Stimulated activated CD8-positive, alpha-beta memory T cell treated with anti-CD3 and anti-CD28 coated beads, Interleukin-12 subunit alpha, Interleukin-12 subunit beta, amount 100 ng/mL, for 24 hours (primary cell): ENCODE data around the gene KYAT1.

Source experiments
- DNase-seq: peaks from one replicate; pipeline ENCODE4 v3.0.0-alpha.2; 2020; ENCODE audit errors: extremely low read depth

KYAT1 gene

GRCh38 chr9:128908372-128908771, 26.6 kb upstream of the KYAT1 start:
- DNase-seq: no peak

- no peak for DNase-seq
Observed at GRCh38 chr9:128906741-128907140, 25.0 kb upstream of the KYAT1 start.

GRCh38 chr9:128905964-128906363, 24.2 kb upstream of the KYAT1 start:
- DNase-seq: no peak

DNA sequence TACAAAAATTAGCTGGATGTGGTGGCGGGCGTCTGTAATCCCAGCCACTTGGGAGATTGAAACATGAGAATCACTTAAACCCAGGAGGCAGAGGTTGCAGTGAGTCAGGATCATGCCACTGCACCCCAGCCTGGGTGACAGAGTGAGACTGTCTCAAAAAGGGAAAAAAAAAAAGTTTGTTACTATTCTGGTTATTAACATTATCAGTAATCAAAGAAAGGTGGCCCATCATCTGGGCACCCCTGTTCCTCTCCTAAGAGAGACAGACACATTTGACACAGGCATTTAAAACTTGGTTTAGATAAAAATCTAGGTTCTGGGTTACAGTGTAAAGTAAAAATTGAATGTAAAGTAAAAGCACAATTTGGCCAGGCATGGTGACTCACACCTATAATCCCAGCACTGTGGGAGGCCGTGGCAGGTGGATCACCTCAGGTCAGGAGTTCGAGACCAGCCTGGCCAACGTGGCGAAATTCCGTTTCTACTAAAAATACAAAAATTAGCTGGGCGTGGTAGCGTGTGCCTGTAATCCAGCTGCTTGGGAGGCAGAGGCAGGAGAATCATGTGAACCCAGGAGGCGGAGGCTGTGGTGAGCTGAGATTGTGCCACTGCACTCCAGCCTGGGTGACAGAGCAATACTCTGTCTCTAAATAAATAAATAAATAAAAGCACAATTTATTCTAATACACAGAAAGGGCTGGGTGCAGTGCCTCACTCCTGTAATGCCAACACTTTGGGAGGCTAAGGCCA, 22.3 kb upstream of the KYAT1 start:
- no peak for DNase-seq

DNA sequence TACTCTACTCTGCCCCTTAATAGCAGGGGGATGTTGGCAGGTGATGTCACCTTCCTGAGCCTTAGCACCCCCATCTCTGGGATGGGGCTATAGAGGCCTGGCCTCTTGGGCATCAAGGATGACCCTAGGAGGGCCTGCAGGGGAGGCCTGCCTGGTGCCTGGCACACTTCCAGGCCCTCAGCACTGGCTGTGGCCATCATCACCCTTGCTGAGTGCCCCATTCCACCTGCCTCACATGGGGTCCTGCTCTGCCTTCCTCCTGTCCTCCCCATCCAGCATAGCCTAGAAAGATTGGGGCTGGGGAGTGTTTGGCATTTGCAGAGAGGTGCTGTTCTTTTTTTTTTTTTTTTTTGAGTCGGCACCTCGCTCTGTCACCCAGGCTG, 21.3 kb upstream of the KYAT1 start:
- no peak for DNase-seq

GRCh38 chr9:128902351-128903078, 20.8 kb upstream of the KYAT1 start:
- DNase-seq: peak; percentile 56

GRCh38 chr9:128901822-128902221, 20.1 kb upstream of the KYAT1 start:
- DNase-seq: no peak

- no peak for DNase-seq
Observed at GRCh38 chr9:128901379-128901778, 19.6 kb upstream of the KYAT1 start.

DNA sequence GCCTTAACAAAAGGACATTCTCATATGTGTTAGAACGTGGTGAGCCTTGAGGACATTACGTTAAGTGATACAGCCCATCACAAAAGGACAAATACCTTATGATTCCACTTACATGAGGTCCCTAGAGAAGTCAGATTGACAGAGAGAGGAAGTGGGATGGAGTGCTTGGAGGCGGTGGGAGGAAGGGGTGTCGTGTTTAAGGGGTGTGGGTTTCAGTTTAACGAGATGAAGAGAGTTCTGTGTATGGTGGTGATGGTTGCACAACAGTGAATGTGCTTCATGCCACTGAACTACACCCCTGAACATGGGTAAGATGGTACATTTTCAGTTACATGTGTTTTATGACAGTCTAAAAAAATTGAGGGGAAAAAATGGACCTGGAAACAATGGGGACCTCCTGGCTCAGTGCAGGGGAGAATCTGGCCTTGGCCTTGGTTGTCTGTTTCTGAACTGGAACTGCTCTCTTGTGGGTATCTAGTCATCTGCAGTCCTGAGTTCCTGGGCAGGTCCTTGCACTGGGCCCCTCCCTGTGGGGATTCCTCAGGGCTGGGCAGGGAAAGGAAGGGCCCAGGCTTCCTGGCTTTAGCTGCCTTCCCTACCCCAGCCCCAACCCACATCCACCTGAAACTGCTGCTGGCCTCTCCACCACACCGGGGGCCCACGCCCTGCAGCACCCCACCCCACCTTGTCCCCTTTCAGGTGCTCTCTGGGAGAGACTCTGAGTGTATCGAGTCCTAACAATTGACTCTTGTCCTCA, 18.0 kb upstream of the KYAT1 start:
- no peak for DNase-seq

- DNase-seq: no peak
Observed at GRCh38 chr9:128898845-128899565, 17.3 kb upstream of the KYAT1 start.

DNA sequence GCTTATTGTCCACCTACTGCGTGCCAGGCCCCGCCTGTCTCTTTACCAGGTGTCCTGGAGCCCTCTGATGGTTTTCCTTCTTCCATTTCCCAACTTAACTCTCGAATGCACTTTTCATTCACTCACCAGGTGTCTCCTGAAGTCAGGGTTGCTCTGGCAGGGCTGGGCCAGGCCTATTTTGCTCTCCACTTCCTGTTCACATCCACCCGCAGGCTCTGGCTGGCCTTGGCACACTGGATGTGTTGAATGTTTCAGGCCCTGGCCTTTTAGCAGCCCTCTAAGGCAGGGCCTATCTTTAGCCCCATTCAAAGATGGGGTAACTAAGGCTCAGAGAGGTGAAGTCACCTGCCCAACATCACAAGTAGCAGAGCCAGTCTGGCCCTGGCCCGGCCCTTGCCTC, 16.6 kb upstream of the KYAT1 start:
- no peak for DNase-seq

GRCh38 chr9:128895556-128895955, 13.8 kb upstream of the KYAT1 start:
- no peak for DNase-seq

- DNase-seq: no peak
Observed at GRCh38 chr9:128894764-128895163, 13.0 kb upstream of the KYAT1 start.

DNA sequence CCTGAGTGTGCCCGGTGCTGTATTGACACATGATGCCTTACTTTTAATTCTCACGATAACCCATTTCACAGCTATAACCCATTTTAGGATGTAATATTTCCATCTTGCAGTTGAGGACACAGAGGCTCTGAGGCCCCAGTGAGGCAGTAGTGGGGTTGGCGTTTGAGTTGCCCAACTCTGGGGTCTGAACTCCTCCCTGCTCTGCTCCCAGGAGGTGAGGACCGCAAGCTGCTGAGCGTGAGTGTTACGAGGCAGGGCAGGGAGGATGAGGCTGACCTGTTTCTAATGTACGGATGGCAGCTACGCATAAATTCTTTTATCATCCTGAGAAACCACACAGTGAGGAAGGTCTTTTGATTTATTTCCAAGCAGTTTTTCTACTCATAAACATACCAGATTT, 11.6 kb upstream of the KYAT1 start:
- DNase-seq: no peak

DNA sequence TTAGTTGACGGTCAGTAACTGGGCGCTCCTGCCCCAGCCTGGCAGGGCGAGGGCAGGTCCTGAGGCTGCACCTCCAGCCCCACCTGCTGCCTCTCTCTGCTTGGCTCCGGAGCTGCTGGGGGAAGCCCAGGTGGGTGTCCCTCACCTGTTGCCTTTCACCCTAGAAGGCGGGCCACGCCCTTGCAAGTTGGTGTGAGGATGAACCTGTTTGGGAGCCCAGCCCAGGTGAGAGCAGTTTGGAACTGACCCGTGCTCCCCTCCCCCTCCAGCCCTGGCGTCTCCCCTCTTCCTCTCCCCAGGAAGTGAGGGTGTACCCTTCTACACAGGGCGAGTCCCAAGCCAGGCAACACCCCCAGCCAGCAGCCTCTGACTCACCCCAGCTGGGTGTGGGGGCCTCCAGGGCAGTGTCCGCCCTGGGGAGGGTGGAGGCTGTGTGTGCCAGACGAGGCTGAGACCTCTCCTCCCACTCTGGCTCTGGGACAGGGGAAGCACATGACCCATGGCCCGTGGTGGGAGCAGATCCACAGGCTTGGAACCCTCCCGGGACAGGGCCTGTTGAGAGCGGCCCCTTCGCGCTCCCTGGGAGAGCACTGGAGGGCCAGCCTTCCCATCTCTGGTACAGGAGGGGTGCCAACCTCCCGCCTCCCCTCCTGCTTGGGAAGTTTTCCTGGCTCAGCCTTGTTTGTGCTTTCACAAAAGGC, 10.6 kb upstream of the KYAT1 start:
- DNase-seq: no peak

DNA sequence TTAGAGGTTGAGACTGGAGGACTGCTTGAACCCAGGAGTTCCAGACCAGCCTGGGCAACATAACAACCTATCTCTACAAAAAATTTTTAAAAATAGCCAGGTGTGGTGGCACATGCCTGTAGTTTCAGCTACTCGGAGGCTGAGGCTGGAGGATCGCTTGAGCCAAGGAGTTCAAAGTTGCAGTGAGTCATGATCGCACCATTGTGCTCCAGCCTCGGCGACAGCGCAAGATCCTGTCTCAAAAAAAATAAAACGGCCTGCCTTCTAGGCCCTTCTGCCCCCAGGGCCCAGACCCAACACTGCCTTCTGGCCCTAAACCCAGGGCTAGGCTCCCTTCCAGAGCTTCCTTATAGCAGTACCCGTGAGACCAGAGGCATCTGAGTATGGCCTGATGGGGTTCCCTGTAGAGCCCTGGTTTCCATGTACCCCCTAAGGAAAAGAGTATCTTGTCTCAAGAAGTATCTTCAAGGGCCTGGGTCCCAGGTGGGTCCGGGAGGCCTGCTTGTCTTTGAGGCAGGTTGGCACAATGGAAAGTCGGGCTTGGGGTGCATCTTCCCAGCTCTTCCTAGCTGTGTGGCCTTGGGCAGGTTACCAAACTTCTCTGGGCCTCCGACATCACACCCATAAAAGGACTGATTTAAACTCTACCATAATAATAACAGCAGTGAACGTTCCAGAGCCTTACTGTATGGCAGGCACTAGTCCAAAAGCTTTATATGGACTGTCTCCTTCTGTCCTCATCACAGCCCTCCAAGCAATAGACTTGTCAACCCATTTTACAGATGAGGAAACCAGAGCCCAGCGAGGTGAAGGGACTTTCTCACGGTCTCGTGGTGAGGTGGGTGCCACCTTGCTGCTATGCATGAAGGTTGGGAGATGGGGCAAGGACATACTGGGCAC, 9.8 kb upstream of the KYAT1 start:
- DNase-seq: no peak

- DNase-seq: no peak
Observed at GRCh38 chr9:128887914-128888350, 6.2 kb upstream of the KYAT1 start.

DNA sequence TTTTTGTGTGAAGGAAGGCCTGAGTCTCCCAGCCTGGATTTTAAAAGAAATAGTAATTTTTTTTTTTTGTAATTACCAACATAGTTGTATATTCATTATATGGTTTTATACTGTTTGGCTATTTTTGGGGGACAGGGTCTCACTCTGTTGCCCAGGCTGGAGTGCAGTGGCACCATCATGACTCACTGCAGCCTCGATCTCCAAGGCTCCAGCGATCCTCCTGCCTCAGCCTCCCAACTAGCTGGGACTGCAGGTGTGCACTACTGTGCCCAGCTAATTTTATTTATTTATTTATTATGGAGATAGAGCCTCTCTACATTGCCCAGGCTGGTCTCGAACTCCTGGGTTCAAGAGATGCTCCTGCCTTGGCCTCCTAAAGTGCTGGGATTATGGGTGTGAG, 5.3 kb upstream of the KYAT1 start:
- DNase-seq: no peak

DNA sequence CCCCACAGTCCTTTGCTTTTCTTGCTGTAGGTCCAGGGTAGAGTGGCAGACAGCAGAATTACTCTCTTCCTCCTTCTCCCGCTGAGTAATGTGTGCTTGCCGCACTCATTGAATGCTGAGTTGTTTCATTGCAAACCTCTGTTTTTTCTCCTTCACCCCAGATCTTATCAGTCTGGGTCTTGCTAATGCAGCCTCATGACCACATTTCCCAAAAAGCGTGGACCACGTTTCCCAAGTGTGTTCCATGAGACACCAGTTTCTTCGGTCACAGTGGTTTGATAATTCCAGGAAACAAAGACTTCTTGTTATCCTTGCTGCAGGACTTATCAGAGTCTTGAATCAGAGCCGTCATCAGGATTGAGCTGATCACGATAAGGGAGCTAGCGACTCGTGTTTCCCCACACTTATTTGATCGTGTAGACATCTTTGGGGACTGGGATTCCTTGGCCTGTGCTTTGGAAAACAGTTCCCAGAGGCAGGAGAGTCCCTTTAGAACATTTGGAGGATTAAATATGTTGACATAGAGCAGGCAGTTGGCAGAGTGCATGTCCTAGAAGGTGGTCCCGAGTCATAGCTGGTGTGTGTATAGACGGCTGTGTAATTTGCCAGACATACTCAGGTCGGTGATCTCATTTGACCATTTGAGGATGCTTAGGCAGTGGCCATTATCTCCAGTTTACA, 4.6 kb upstream of the KYAT1 start:
- no peak for DNase-seq

- no peak for DNase-seq
Observed at GRCh38 chr9:128885798-128886197, 4.0 kb upstream of the KYAT1 start.
